DMS 273 treated with DMSO at 0.1 percent for 48 hours (cell line): Measurements from ENCODE around the gene TPCN1.

Source experiments
- DNase-seq: peaks from one replicate; lab custom pipeline; 2025; lab: John Stamatoyannopoulos, UW

The TPCN1 gene

DNA sequence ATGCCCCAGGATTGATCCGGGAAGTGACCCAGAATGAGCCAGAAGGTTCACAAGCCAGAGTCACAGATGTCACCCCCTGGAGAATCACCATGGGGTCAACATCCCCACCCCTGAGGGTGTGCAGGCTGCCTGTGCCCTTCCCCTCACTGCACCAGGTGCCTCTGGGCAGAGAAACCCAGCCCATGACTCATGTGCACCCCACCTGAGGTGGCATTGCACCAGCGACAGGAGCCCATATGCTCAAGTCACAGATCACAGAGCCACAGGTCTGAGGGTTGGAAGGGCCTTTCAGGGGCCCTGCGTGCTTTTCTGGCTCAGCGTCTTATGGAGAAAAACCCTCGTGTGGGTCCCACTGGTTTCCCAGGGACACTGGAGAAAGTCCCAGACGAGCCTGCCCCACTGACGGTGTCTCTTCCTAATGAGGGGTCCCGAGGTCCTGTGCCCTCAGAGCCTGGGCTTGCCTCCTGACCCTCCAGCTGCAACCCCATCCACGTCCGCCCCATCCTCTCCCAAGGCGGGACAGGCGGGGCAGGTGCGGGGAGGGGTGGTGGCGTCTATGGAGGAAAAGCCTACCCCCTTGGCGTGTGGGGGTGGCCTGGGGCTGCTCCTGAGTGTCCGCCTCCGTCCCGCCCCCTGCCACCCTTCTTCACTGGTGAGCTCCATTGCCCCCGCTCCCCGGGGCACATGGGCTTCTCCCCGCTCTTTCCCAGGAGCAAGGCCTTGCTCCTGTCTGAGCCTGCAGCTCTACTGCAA is 66.1 kb downstream of the TPCN1 start:
- no peak for DNase-seq

DNA sequence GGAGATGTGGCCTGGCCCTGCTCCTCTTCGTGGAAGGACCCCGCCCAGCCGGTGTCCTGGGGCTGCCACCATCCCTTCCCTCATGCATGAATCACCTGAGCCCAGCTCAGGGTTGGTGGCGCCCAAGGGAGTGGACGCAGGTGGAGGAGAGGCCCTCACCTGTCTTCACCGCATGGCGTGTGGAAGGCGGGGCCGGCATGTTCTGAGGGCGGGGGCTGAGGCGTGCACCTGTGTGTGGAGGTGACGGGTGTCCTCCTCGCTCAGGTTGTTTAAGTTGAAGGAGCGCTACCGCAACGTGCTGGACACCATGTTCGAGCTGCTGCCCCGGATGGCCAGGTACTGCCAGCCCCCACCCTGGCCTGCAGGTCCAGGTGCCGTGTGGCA is 66.6 kb downstream of the TPCN1 start:
- no peak for DNase-seq

DNA sequence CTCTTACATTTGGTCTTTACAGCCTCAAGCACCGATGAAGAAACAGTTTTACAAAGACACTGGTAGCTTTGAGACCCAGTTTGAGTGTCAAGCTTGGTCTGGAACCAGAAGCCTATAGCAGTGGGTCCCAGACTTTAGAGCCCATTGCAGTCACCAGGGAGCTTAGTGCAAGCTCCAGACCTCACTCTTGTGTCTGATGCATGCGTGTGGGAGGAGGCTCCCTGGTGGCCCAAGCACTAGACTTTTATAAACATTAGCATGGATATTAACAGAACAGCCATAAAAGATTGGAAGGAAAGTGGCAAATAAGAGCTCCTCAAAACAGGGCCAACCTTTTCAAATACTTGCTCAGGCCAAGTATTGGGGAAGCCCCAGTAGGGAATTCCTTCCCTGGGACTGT is 68.1 kb downstream of the TPCN1 start:
- DNase-seq = no peak

DNA sequence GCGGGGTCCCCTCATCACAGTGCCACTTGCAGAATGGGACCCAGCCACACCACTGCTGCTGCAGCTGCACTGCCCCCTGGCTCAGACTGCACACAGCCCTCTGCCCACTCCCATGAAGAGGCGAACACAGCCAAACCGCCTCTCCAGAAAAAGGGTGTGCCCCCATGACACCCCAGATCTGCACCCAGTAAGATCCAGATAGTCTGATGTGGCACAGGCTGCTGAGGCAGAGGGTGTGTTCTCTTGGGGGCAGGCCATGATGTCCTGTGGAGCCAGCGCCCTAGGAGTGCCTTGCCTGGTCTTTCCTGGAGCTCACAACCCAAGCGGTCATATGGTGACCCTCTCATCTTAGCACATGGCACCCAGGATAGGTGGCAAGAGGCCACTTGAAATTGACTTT is 69.2 kb downstream of the TPCN1 start:
- DNase-seq = no peak

DNA sequence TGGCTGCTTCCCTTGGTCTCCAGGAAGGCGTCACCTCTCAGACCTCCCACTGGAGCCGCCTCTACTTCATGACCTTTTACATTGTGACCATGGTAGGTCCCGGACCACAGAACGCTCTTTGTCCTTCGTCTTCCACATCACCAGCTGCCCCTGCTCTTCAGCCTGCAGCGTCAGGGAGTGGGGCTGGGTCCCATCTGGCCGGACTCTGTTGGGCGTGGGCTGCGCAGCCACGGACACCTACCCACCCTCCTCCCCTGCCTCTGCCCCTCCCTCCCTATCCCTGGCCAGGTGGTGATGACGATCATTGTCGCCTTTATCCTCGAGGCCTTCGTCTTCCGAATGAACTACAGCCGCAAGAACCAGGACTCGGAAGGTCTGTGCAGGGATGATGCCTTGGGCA is 70.3 kb downstream of the TPCN1 start:
- no peak for DNase-seq

DNA sequence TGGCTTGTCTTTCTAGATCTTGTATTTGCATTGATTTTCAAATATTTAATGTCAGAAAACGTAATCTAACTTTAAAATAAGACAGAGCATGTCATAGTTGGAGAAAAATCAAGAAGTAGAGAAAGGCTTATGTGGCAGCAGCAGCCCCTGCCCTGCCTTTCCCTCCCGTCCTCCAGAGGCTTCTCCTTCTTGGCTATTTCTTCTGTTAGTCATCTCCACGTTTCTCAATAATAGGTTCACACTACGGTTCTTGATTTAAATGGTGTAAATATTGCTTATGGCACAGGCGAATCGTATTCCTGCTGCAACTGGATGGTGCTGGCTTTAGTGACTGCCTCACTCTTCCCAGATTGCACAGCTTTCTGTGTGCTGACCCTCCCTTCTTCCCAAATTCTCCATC is 70.8 kb downstream of the TPCN1 start:
- no peak for DNase-seq

DNA sequence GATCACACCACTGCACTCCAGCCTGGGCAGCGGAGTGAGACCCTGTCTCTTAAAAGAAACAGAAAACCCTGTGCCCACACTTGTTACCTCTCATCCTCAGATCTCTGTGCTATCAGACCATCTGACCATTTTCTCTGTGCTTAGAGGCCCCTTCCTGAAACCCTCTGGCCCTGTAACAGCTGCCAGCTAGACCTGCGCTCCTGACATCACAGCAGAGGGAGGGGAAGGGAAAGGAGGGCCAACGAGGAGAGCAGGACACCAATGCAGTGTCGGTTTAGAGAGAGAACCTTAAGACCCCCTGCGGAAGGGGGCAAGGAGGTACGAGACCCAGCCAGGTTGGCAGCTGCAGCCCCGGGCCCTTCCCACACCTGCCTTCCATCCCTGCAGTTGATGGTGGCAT is 71.3 kb downstream of the TPCN1 start:
- no peak for DNase-seq

DNA sequence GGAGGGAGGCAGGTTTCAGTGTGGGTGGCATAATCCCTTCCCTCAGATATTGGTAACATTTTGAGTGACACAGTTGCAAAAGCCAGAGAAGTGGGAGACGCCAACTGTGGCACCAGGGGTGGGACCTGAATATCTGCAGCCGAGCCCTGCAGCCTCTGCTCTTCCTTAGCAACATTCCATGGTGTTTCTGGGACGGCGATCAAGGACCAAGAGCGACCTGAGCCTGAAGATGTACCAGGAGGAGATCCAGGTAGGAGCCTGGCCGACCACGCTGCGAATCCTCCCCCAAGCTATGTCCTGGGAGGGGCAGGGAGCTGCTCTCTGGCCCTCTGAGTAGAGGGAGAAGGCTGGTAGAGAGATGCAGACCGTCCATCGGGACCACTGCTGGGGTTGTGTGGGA is 71.8 kb downstream of the TPCN1 start:
- DNase-seq = no peak

DNA sequence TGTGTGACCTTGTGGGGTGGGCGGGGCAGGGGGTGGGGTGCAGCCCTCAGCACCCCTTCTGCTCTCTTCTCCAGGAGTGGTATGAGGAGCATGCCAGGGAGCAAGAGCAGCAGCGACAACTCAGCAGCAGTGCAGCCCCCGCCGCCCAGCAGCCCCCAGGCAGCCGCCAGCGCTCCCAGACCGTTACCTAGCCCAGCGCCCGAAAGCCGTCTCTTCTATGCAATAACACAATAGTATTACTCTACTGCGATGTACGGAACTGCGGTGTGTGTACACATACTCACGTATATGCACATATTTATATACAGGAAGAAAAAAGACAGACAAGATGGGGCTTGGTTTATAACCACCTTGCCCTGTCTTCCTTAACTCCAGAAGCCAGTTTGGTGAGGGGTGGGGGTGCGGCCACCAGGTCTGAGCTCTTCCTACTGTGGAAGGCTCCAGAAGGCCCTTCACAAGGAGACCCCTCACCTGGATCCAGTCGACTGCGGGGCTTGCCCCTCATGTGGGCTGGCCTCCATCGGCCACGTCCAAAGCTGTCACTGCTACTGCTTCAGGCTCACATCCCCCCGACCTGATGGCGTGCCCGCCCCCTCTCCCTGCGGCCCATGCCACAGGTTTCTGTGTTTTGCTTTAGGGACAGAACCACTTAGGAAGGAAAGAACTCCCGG is 74.8 kb downstream of the TPCN1 start:
- DNase-seq = no peak

DNA sequence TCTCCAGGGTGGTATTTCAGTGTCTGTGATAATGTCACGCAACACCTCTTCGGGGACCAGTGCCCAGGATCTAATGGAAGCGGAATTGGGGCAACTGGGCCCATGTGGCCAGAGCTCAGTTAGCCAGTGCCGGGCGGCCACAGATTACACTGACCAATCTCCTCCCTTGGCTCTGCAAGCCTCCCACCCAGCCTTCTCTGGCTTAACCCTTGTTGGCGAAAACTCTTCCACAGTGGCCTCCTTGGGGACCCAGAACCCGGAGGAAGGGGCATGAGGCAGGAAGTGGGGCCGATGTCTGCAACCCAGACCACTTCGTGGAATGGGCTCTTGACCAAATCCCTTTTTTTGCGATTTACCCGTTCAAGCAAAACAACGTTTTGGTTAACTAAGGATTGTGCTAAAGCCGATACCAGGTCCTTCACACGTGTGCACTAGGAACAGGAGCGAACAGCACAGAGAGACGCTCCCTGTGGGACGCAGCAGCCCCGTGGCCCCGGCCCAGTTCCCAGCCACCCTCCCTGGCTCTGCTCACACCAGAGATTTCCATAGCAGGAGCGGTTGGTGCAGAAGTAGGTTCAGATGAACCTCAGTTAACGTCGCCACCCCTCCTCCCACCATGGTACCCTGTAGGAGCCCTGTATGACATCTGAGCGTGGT is 75.4 kb downstream of the TPCN1 start:
- DNase-seq = no peak

DNA sequence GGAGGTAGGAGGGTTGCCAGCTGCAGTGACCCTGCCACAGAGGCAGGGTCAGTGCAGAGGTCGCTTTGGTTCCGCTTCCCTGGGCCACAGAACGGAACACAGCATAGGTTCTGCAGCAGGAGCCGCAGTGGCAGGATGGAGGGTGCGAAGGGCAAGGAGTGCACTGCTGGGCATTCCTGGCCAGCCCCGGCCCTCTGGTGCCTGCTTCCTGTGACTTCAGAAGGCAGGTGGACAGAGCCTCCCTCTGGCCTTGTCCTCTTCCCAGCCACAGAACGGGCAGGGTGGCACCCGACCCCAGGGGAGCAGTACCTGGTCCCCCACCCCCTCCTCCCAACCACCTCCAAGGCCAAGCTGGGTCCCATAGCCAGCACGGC is 75.9 kb downstream of the TPCN1 start:
- DNase-seq = no peak

DNA sequence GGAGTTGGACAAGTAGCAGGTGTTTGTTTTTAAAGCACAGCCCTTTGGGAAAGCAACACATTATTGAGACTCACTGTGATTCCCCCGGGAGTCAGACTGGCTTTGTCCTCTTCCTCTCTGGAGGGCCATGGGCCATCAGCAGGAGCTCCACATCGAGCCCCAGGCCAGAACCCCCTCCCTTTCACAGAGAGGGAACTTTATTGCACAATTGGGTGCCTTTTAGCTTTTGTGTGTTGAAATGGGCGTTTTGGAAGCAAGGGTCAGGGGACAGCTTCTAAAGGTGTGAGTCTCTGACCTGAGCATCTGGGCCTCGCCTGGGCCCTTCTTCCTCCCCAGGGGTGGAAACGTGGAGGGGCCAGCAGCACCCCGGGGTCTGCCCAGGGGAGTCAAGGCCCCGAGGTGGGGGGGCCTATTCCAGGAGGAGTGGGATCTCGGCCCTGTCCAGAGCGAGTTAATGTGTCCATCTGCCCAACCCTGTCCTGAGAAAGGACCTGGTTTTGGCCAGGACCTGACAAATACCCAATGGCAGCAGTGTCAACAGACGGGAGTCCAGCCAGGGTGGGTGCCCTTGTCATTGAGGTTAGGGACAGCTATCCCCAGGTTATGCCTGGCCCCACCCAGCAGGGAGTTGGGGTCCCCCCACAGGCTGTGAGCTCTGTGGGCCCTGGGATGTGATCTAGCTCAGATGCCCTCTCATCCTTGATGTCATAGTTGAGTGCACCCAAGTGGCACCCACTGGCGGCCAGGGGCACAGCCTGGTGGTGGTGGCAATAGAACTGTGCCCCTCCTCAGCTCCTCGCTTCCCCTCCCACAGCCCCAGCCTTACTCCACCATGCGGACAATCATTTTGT is 76.6 kb downstream of the TPCN1 start:
- DNase-seq = no peak

DNA sequence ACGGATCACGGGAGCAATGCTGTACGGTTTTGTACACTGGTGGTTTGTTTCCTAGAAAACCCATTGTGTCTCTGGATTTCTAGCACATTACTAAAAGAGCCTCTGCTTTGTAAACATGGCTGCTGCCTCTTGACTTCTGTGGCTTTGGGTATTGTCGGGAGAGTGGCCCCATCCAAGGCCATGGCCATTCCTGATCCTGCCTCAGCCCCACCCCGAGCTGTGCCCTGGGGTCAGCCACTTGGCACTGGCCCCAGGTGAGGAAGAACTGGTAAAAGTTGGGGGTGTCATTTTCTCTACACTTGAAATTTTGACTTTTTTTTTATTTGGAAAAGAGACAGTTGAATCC is 77.2 kb downstream of the TPCN1 start:
- no peak for DNase-seq

DNA sequence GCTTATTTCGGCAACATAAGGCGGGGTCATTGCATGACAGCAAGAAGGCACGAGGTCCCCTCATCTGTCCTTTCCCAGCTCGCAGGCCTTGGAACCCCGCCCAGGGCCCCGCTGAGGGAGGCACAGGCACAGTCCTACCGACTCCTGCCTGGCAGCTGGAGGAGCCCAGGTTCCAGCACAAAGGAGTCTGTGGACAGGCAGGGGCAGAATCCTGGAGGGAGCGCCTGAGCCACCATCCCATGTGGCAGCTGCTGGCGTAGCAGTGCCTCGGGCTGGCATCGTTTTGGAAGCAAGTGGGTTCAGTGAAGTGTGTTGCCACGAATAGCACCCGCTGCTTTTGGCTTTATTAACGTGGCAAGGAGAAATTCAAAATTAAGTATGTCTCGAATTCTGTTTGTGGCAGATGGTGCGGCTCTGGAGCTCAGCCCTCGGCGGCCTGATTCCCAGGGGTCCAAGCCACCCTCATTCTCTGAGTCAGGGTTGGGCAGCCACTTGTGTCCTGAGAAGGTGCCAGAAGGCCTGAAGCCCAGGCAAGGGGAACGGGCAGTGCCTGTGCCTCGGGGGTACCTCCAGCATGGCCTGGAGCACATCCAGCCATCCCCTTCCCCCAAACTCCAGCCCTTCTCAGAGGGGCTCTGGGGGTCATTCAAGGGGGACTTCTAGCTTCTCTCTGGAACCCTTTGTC is 77.7 kb downstream of the TPCN1 start:
- DNase-seq = peak; percentile 81

DNA sequence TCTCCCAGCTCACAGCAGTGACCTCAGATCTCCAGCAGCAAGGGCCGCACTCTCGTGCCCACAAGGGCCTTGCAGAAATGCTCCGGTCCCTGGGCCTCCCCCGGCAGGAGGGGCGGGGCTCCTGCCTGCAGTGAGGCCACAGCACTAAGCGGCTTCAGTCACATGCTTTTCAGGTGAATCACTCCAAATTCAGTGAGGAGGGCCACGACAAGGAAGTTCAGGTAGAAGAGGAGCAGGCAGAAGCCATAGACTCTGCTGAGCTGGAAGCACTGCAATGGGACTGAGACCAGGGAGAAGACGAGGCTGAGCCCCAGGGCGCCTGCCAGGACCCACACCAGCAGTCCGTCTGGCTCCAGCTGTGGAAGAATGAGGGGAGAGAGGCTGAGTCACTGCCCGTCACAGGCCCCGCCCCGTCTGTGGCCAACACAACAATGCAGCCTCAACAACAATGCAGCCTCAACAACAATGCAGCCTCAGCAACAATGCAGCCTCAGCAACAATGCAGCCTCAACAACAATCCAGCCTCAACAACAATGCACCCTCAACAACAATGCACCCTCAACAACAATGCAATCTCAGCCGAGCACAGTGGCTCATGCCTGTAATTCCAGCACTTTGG is 78.5 kb downstream of the TPCN1 start:
- DNase-seq = no peak

DNA sequence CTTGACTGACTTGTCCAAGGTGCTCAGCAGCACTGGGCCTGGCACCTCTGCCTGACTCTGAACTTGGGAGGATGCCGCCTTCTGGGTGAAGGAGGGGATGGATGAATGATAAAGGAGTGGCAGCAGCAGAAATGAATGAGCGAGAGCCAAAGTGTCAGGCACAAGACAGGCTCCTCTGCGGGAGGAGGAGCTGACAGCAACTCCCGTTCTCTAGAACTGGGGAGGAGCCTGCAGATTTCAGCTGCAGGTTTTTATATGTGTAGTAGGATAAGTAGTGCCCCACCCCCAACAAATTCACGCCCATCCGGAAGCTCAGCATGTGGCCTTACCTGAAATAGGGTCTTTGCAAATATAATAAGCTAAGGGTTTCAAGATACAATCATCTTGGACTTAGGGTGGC is 80.5 kb downstream of the TPCN1 start:
- no peak for DNase-seq

DNA sequence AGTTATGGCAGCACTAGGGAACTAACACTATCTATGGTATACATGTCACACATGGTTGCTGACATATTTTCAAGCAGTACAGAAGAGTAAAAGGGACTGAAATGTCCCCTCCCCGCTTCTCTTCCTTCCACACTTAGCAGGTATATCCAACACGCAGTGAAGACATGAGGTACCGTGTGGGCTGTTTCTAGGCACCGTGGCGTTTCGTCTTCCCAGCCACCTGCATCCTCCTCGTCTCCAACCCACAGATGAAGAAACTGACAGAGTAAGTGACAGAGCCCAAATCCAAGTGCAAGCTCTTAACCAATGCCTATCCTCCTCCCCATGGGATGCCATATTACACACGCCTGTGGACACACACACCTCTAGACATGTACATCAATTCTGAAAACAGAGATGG is 81.2 kb downstream of the TPCN1 start:
- DNase-seq = no peak

DNA sequence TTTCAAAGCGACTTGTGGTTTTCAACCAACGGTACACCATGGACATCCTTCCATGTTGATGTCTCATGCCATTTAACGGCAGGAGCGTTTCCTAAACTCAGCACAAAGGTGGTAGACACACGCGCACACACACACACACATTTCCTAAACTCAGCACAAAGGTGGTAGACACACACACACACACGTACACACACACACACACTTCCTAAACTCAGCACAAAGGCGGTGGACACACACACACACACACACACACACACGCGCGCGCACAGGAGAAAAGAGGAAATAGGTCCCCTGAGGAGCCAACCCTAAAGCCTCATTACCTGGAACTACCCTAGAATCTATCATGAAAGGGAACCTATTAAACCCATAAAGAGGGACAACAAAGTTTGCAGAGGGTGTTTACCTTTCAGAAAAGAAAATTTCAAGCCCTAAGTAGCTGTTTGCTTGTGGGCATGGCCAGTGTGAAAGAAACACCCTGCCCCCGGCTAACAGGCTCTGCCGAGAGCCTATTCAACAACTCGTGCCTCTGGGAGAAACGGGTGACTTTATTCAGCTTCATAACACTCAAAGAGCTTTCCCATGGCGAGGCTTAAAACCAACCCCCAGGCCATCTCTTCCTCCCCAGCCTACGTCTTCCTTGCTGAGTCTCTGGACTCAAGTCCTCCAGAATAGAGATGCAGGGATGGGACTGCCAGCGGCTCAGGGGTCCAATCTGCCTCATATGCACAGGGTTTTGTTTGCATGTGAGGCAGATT is 81.8 kb downstream of the TPCN1 start:
- DNase-seq = no peak

DNA sequence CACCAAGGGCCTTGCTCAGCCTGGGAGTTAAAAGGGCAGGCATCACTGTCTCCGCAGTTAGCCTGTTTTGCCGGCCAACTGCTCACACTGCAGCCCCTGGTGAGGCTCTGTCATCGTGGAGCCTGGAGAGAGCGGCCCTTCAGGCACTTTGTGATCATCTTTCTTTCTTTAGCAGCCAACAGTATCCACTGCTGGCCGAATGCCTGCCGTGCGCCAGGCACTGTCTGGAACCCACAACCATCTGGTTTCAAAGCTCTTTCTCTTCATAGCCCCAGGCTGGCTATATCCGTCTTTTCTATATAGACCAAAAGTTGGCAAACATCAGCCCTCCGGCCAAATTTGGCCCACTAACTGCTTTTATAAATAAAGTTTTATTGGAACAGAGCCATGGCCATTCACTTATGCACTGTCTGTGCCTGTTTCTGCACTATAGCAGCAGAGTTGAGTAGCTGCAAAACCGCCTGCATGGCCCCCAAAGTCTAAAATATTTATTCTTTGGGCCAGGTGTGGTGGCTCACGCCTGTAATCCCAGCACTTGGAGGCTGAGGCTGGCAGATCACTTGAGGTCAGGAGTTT is 84.1 kb downstream of the TPCN1 start:
- DNase-seq = peak; percentile 10

DNA sequence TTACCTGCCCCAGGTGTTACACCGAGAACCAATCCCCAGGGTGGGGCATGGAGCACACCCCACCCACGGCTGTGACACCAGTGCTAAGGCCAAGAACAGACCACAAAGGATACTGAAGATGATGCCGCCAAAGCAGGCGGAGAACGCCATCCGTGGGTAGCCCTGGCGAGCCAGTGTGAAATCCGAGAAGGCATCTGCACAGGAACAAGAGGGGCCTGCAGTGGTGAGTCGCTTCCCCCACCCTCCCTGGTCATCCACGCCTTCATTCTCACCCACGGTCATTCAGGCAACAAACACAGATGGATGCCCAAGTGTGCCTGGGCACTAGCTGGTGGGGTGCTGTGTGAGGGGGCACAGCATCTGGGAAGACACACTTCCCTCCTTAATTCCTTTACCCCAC is 85.1 kb downstream of the TPCN1 start:
- no peak for DNase-seq

DNA sequence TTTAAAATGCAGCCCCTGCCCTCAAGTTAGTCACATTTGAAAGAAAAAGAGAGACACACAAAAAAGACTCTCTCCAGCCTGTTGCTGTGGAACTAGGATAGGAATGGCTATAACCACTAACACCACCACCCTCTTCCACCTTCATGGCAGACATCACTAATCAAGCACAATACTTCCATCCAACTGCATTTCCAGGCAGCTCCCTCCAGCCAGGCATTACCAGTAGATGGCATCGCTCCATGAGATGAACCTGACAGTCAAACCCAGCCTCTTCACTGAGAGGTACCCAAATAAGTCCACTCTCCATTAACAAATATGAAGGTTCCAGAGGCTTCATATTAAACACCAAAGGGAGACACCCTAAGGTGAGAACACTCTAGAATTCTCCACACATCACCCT is 89.2 kb downstream of the TPCN1 start:
- no peak for DNase-seq
